HPDE6-E6E7 (cell line): Measurements from ENCODE around the gene ST8SIA2.
"Not testable (repeated sequence)": the region's sequence is repeated elsewhere in the genome, so short reads cannot be mapped to it uniquely, and the experiment has no call there.

Experiments used
- DNase-seq: peaks from one replicate; pipeline ENCODE4 v3.0.0; 2011; ENCODE audit warnings: missing footprints; ENCODE audit errors: extremely low spot score

The ST8SIA2 gene

GRCh38 chr15:92438471-92438870 is 44.8 kb downstream of the ST8SIA2 start:
- DNase-seq: no peak

GRCh38 chr15:92443381-92443780 is 49.7 kb downstream of the ST8SIA2 start:
- DNase-seq: no peak

DNA sequence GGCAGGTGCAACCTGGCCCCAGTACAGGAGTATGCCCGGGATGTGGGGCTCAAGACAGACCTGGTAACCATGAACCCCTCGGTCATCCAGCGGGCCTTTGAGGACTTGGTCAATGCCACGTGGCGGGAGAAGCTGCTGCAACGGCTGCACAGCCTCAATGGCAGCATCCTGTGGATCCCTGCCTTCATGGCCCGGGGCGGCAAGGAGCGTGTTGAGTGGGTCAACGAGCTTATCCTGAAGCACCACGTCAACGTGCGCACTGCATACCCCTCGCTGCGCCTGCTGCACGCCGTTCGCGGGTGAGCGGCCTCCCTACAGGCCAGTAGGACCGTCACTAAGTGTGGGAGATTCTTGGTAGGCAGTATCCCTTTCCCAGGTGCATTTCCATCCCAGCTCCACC is 51.0 kb downstream of the ST8SIA2 start:
- no peak for DNase-seq

- DNase-seq: no peak
These were observed 54.7 kb downstream of the ST8SIA2 start for GRCh38 chr15:92448370-92448769.

- no peak for DNase-seq
These were observed 55.8 kb downstream of the ST8SIA2 start for GRCh38 chr15:92449476-92449875.

DNA sequence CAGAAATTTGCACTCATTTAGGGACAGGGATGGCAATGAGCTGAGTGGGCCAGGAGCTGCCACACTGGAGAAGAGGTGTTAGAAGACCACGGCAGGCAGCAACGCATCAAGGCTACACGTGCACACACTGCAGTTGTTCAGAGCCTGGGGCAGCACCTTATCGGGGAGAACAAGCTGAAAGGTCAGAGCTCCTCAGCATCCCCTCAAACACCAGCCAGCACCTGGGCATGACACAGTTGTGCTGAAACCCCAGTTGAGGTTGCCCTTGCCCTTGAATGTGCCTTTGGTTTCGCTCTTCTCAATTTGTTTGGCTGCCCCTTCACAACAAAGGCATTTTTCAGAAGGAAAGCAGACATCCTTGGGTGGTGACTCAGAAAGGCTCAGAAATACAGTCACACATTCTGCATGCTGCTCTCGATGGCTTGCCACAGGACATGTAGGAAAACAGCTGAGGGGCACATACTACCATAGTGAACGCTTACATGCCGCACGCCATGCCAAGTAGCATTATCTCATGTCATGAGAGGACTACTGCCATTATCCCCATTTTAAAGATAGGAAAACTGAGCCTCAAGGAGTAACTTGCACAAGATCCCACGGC is 57.6 kb downstream of the ST8SIA2 start:
- DNase-seq: no peak

DNA sequence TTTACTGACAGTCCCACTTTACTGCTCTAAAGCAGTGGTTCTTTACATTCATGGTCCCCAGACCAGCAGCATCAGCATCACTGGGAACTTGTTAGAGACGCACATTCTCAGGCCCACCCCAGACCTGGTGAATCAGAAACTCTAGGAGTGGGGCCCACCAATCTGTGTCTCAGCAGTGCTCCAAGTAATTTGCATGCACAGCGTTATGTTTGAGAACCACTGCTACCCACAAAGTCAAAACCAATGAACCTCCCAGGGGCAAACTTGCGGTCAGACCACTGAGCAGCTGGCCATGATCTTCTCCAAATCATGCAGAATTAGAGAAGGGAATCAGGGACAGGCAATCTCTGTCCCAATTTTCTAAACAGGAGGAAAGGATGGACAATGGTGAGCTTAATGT is 58.5 kb downstream of the ST8SIA2 start:
- no peak for DNase-seq

- DNase-seq: no peak
These were observed 59.9 kb downstream of the ST8SIA2 start for GRCh38 chr15:92453607-92454006.

GRCh38 chr15:92454555-92455105 is 60.9 kb downstream of the ST8SIA2 start:
- no peak for DNase-seq

GRCh38 chr15:92455271-92455670 is 61.6 kb downstream of the ST8SIA2 start:
- DNase-seq: no peak

DNA sequence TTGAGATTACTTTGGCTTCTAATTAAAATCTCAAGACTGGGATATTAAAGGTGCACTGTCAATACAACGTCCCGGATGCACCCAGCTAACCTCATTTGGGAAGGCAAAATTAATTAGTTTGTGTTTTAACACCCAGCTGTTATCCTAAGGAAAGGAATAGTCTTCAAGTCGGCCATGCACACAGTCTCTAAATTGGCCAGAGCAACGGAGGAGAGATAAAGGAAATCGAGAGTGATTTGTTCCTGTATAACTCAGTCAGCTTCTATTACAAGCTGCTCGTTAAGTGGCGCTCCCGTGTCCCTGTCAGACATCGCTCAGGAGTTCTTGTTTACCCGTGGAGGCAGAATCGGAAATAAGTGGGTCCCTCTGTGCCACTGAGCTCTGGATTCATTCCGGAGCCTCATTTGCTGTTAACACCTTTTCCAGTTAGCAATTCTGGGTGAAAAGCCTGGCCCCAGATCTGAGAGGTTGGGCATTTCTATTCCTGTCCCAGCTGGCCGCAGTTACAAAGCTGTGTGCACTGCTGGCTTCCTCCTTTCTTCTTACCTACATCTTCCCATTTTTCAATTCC is 63.9 kb downstream of the ST8SIA2 start:
- DNase-seq: no peak

DNA sequence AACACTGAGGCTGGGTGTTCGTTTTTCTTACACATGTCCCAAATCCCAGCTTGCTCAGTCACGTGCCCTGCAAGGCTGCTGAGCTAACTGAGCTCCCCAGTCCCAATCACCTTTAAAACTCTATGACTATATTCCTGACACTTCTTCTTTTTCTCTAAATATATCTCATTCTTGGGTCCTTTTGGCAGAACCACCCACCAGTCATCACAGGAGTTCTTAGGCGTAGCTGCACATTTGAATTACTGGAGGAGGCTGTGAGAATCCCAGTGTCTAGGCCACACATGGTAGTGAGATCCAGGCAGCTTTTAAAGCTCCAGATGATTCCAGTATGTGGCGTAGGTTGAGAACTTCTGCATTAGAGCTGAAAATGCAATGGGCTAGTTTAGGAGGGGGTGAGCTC is 66.3 kb downstream of the ST8SIA2 start:
- no peak for DNase-seq

DNA sequence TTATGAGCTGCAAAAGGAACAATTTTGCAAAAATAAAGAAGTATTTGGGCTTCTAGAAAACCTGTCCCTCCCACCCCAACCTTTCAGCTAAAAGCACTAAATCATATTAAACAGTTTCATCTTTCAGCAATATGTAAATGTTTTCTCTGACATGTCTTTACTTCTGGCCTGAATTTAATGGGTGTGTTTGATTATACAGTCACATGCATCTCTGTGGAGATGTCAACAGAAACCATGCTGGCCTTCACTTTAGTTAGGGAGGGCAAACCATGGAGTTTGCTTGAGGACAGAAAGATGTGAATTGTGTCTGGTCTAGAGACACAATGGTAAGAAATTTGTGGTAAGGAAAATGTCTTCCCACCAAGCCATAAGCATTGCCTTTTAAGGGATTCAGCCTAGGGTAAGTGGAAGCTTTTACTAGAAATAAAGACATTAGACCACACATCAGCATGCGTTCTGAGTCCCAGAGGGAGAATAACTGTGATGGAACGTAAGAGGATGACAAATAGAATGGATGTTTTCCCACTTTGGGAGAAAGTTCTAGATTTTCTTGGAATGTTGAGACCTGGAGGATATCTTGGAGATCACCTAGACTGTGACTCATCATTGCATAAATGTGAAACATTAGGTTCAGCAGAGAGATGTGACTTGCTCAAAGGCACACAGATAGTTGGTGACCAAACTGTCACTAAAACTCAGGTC is 68.9 kb downstream of the ST8SIA2 start:
- DNase-seq: no peak

DNA sequence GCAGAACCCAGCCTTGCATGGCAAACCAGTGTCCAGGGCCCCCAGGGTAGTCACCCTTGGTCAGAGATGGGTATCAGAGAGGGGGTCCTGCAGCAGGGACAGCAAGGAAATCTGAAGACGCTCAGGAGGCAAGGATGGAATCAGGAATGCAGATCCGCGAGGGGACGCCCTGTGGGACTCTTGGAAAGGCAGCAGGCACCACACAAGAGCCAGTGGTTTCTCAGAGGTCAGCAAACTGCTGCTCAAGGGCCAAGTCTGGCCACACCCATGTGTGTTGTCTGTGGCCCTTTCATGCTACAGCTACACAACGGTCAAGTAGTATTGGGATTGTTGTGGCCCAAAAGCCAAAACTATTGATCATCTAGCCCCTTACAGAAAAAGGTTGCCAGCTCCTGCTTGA is 69.7 kb downstream of the ST8SIA2 start:
- DNase-seq: no peak

- no peak for DNase-seq
These were observed 70.1 kb downstream of the ST8SIA2 start for GRCh38 chr15:92463826-92464225.

DNA sequence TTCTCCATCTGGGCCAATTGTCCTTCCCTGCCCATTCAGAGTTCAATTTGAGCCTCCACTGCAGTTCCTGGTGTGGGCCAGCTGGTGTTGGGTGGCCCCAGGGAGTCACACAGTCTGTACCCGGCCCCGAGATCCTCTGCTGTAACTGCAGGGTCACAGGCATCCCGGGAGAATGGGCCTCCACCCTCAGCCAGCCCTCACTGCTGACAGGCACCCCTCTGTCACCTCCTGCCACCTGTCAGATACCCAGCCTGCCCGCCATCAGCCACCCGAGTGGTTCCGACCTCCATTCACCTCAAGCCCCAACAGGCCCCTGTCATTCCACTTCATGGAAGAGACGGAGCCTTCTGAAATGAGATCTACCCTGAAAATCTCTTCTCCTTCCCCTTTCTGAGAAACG is 73.2 kb downstream of the ST8SIA2 start:
- DNase-seq: no peak

DNA sequence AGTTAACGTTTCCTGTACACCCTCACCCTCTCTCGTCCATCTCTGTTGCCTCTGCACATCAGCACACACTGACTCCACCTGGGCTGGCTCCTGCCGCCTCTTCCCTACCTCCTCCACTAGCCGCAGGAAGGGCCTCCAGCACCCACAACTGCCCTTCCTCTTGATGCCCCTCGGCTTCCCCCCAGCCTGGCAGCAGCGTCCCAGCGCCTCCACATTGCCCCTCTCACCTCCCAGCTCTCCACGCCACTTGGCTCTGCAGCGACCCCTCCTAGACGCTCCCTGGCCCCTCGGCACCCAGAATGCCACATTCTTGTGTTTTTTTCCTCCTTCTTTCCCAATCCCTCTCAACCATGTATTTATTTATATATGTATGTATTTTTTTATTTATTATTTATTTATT is 73.6 kb downstream of the ST8SIA2 start:
- DNase-seq: no peak

DNA sequence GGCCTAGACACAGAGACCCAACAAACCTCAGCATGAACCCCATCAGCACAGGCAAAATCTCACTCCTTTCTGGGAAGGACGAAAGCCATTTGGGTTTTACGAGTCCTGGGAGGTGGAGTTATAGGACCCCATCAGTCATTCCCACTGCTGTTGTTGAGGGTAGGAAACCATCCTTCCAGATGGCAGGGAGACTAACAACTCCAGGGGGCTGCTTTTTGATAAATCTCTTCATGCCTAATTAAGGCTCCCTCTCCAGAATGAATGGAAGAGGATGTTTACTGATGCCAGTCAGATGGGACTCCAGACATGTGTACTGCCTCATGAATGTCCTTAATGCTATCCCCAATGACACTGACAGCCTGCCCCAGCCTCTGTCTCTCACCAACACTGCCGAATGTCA is 75.3 kb downstream of the ST8SIA2 start:
- no peak for DNase-seq

GRCh38 chr15:92471288-92471687 is 77.6 kb downstream of the ST8SIA2 start:
- no peak for DNase-seq

DNA sequence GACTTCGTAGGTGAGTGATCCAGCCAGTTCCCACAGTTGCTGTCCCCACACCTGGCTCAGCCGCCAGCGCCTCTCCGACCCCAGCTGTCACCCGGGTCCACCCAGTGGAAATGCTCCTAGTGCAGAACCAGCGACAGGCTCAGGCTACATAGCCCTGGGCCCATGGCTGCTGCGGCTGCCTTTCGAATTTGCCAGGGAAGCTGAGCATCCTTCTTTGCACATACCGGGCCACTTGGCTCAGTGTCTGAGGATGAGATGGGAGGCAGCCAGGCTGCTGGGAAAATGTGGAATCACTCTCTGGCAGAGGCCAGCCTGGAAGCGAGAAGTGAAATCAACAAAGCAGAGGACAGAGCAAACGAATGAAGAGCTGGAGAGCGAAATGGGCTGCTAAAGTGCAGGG is 80.1 kb downstream of the ST8SIA2 start:
- DNase-seq: no peak

GRCh38 chr15:92479730-92480129 is 86.0 kb downstream of the ST8SIA2 start:
- not testable (repeated sequence) for DNase-seq

DNA sequence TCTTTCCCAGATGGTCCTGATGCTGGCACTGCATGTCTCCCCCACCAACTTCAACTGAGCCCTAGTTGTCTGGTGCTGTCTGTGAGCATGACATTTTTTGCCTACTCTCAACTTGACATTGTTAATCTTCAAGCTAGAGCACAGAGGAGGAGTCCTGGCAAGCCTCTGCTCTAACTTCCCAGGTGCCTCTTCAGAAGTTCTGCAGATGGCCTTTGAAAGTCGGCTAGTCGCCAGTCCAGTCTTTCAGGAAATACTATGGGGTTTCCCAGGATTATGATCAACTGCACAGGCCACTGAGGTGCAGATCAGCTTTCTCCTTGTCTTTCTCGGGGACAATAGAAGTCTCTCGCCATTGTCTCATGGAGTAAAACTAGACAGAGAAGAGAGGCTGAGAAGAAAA is 86.7 kb downstream of the ST8SIA2 start:
- DNase-seq: no peak

DNA sequence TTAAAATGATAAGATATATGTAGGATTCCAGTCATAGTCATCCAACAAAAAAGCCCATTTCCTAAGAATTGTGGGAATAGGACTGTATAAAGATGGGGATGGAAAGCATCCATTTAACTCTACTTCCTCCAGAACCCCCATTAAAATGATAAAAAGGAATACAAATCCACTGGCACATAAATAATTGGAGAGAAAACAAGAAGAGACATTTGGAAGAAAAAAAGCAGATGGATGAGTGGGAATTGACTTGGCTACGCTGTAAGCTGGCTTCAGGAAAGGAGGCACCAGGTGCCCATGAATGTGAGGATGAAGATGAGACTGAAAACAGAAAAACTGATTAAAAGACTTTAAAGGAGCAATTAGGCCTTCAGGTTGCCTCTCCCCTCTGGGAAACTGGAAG is 91.8 kb downstream of the ST8SIA2 start:
- no peak for DNase-seq
